ENCODE results near the gene ATP8B3.
"Not testable (repeated sequence)": the region's sequence is repeated elsewhere in the genome, so short reads cannot be mapped to it uniquely, and the experiment has no call there.

ATP8B3 gene

DNA sequence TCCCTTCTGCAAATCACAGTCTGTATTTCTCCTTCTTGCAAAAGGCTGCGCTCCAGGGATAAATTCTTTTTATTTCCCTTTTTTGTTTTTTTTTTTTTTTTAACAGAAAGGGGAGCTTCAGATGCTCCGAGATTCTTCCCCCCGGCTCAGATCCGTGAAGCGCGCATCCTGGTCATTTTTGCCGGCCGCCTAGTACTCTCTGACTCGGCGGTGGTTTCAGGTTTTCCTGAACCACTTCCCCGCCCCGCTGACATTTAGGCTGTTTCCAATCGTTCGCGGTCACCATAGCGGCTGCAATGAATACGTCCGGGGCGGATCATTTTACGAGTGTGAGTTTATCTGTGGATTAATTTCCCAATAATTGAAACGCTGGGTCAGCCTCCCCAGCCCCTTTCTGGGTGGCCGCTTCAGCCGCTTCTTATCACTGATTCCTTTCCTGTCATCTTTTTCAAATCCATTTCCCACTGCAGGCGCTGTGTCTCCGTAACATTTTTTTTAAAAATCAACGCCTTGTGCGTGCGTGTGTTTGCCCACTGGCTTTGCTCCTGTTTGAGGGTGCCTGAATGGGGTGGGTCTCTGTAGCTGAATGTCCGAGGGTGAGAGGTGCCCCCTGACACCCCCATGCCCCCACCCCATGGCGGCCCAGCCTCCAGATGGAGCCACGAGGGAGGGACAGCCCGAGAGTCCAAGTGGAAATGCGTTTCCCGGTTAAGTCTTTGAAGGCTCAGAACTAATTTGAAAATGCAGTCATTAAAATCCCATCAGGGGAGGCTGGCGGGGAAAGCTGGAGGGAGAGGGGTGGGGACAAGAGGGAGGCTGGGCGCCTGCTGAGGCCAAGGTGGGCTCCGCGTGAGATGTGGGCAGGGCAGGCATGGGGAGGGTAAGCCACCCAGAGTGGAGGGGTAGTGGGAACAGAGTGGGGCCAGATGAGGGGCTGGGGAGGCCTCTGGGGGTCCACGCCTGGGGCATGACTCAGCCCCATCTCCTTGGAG is 48.1 kb downstream of the ATP8B3 start:
- Histone ChIP-seq H3K27me3 (ENCODE audit: control insufficient read depth in 2 of 2, insufficient read depth in 2 of 2, low read length in 2 of 2) (peaks cover 53 to 77% of the 10 kb centered on the region in 2 donors), H3K27ac (ENCODE audit: low read depth in 2 of 2, low read length in 2 of 2) (no peak overlapping the region), H3K9ac (ENCODE audit: low read depth in 1 of 2, low read length in 2 of 2) (no peak overlapping the region), H3K9me3 (ENCODE audit: control insufficient read depth in 2 of 2, low read length in 2 of 2) (no peaks in the 10 kb centered on the region), H3K4me3 (ENCODE audit: low read length in 2 of 2) (no peak overlapping the region), H3K36me3 (ENCODE audit: control insufficient read depth in 2 of 2, insufficient read depth in 2 of 2, low read length in 2 of 2) (no peaks in the 10 kb centered on the region), H3K4me1 (ENCODE audit: control insufficient read depth in 2 of 2, insufficient read depth in 2 of 2, low read length in 2 of 2) (no peaks in the 10 kb centered on the region)

- Histone ChIP-seq H3K9ac (ENCODE audit: low read depth in 1 of 2, low read length in 2 of 2) (no peak overlapping the region), H3K27me3 (ENCODE audit: control insufficient read depth in 2 of 2, insufficient read depth in 2 of 2, low read length in 2 of 2) (peaks cover 52 to 73% of the 10 kb centered on the region in 2 donors), H3K4me1 (ENCODE audit: control insufficient read depth in 2 of 2, insufficient read depth in 2 of 2, low read length in 2 of 2) (no peaks in the 10 kb centered on the region), H3K4me3 (ENCODE audit: low read length in 2 of 2) (no peak overlapping the region), H3K27ac (ENCODE audit: low read depth in 2 of 2, low read length in 2 of 2) (no peak overlapping the region), H3K36me3 (ENCODE audit: control insufficient read depth in 2 of 2, insufficient read depth in 2 of 2, low read length in 2 of 2) (no peaks in the 10 kb centered on the region), H3K9me3 (ENCODE audit: control insufficient read depth in 2 of 2, low read length in 2 of 2) (no peaks in the 10 kb centered on the region)
These were observed 49.6 kb downstream of the ATP8B3 start for GRCh38 chr19:1762243-1763117.

DNA sequence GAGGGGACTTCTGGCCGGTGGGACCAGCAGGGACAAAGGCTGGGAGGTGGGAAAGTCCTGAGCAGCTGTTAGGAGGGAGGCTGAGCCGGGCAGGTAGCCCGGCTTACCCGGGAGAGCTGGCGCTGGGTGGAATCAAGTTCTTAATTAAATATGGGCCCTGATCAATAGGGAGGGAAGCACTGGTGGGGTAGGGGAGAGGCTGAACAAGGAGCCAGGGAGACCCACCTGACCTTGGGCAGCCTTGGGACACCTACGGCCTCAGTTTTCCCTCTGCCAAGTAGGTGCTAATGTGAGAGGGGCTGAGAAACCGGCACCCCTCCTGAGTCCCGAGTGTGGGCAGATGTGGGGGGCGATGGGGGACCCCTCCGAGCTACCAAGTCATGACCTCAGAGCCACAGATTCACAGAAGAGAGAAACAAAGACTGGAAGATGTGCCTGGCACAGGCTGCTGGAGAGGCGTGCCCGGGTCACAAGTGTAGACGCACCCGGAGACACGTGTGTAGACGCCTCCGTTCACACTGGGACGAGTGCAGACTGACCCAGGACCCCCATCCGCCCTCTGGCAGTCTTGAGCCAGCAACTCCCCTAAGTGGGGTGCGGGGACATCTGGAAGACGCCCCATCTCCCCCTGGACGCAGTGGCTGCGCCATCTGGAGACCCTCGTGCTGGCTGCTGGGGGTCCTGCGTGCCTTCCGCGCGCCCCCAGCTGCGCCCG is 50.4 kb downstream of the ATP8B3 start:
- Histone ChIP-seq H3K4me1 (ENCODE audit: control insufficient read depth in 2 of 2, insufficient read depth in 2 of 2, low read length in 2 of 2) (no peaks in the 10 kb centered on the region), H3K27me3 (ENCODE audit: control insufficient read depth in 2 of 2, insufficient read depth in 2 of 2, low read length in 2 of 2) (peaks cover 53 to 74% of the 10 kb centered on the region in 2 donors), H3K9me3 (ENCODE audit: control insufficient read depth in 2 of 2, low read length in 2 of 2) (no peaks in the 10 kb centered on the region), H3K9ac (ENCODE audit: low read depth in 1 of 2, low read length in 2 of 2) (no peak overlapping the region), H3K4me3 (ENCODE audit: low read length in 2 of 2) (no peak overlapping the region), H3K36me3 (ENCODE audit: control insufficient read depth in 2 of 2, insufficient read depth in 2 of 2, low read length in 2 of 2) (no peaks in the 10 kb centered on the region), H3K27ac (ENCODE audit: low read depth in 2 of 2, low read length in 2 of 2) (no peak overlapping the region)

GRCh38 chr19:1760786-1761527 is 51.1 kb downstream of the ATP8B3 start:
- not testable (repeated sequence) for H3K4me3 ChIP-seq (ENCODE audit: low read length in 2 of 2); H3K4me1 ChIP-seq (ENCODE audit: control insufficient read depth in 2 of 2, insufficient read depth in 2 of 2, low read length in 2 of 2); H3K36me3 ChIP-seq (ENCODE audit: control insufficient read depth in 2 of 2, insufficient read depth in 2 of 2, low read length in 2 of 2); H3K9ac ChIP-seq (ENCODE audit: low read depth in 1 of 2, low read length in 2 of 2); H3K9me3 ChIP-seq (ENCODE audit: control insufficient read depth in 2 of 2, low read length in 2 of 2); H3K27ac ChIP-seq (ENCODE audit: low read depth in 2 of 2, low read length in 2 of 2)
- H3K27me3 ChIP-seq (ENCODE audit: control insufficient read depth in 2 of 2, insufficient read depth in 2 of 2, low read length in 2 of 2): peaks cover 55 to 73% of the 10 kb centered on the region in 2 donors

- Histone ChIP-seq H3K4me1 (ENCODE audit: control insufficient read depth in 2 of 2, insufficient read depth in 2 of 2, low read length in 2 of 2) (no peaks in the 10 kb centered on the region), H3K36me3 (ENCODE audit: control insufficient read depth in 2 of 2, insufficient read depth in 2 of 2, low read length in 2 of 2) (no peaks in the 10 kb centered on the region), H3K27me3 (ENCODE audit: control insufficient read depth in 2 of 2, insufficient read depth in 2 of 2, low read length in 2 of 2) (peaks cover 52 to 70% of the 10 kb centered on the region in 2 donors), H3K9ac (ENCODE audit: low read depth in 1 of 2, low read length in 2 of 2) (no peak overlapping the region), H3K27ac (ENCODE audit: low read depth in 2 of 2, low read length in 2 of 2) (no peak overlapping the region), H3K4me3 (ENCODE audit: low read length in 2 of 2) (no peak overlapping the region), H3K9me3 (ENCODE audit: control insufficient read depth in 2 of 2, low read length in 2 of 2) (no peaks in the 10 kb centered on the region)
These were observed 52.1 kb downstream of the ATP8B3 start for GRCh38 chr19:1760020-1760419.

DNA sequence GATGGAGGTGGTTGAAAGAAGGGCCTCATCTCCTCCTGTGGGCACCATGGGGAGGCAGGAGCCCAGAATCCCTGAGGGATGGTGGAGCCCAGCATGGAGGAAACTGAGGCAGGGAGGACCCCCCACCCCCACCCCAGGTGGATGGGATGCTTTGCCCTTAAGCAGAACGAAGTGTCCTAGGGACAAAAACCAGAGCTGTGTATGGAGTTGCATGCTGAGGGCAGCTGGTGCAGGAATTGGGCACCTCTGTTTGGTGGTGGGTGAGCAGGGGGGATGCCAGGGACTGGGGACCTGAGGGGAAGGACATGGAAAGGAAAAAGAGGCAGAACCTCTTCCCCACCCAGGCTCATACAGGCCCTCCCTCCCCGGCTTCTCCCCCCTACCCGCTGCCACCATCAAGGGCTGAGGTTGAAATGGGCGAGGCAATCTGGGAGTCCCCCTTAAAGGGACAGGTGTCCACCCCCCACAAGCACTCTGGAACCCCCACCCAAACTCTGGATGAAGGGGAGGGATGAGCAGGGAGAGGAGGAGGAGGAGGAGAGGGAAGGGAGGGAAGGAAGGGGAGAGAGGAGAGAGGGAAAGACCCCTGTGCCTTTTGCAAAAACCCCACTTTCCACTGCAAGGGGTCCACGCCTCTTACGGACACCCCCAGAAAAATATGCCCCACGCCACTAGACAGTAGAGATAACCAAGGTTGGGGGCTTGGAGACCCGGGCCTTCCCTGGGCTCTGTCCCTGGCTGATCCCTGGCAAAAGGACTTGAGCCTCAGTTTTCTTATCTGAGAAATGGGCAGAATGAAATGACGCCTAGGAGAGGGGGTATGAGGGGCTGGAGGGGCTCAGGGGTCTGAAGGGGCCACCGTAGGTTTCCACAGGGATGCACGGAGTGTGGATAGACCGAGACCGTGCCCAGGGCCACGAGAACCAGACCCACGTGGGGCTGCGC is 52.8 kb downstream of the ATP8B3 start:
- no peak overlapping the region for H3K27ac ChIP-seq (ENCODE audit: low read depth in 2 of 2, low read length in 2 of 2)
- H3K4me1 ChIP-seq (ENCODE audit: control insufficient read depth in 2 of 2, insufficient read depth in 2 of 2, low read length in 2 of 2): no peaks in the 10 kb centered on the region
- no peak overlapping the region for H3K9ac ChIP-seq (ENCODE audit: low read depth in 1 of 2, low read length in 2 of 2)
- no peaks in the 10 kb centered on the region for H3K36me3 ChIP-seq (ENCODE audit: control insufficient read depth in 2 of 2, insufficient read depth in 2 of 2, low read length in 2 of 2)
- H3K9me3 ChIP-seq (ENCODE audit: control insufficient read depth in 2 of 2, low read length in 2 of 2): no peaks in the 10 kb centered on the region
- peaks cover 49 to 69% of the 10 kb centered on the region in 2 donors for H3K27me3 ChIP-seq (ENCODE audit: control insufficient read depth in 2 of 2, insufficient read depth in 2 of 2, low read length in 2 of 2)
- H3K4me3 ChIP-seq (ENCODE audit: low read length in 2 of 2): no peak overlapping the region

GRCh38 chr19:1758231-1758577 is 53.9 kb downstream of the ATP8B3 start:
- Histone ChIP-seq H3K36me3 (ENCODE audit: control insufficient read depth in 2 of 2, insufficient read depth in 2 of 2, low read length in 2 of 2) (no peaks in the 10 kb centered on the region), H3K4me3 (ENCODE audit: low read length in 2 of 2) (no peak overlapping the region), H3K9me3 (ENCODE audit: control insufficient read depth in 2 of 2, low read length in 2 of 2) (no peaks in the 10 kb centered on the region), H3K27me3 (ENCODE audit: control insufficient read depth in 2 of 2, insufficient read depth in 2 of 2, low read length in 2 of 2) (peaks cover 44 to 63% of the 10 kb centered on the region in 2 donors), H3K9ac (ENCODE audit: low read depth in 1 of 2, low read length in 2 of 2) (no peak overlapping the region), H3K27ac (ENCODE audit: low read depth in 2 of 2, low read length in 2 of 2) (no peak overlapping the region), H3K4me1 (ENCODE audit: control insufficient read depth in 2 of 2, insufficient read depth in 2 of 2, low read length in 2 of 2) (no peaks in the 10 kb centered on the region)

- Histone ChIP-seq H3K36me3 (ENCODE audit: control insufficient read depth in 2 of 2, insufficient read depth in 2 of 2, low read length in 2 of 2) (no peaks in the 10 kb centered on the region), H3K27ac (ENCODE audit: low read depth in 2 of 2, low read length in 2 of 2) (no peak overlapping the region), H3K4me3 (ENCODE audit: low read length in 2 of 2) (no peak overlapping the region), H3K4me1 (ENCODE audit: control insufficient read depth in 2 of 2, insufficient read depth in 2 of 2, low read length in 2 of 2) (no peaks in the 10 kb centered on the region), H3K9me3 (ENCODE audit: control insufficient read depth in 2 of 2, low read length in 2 of 2) (no peaks in the 10 kb centered on the region), H3K9ac (ENCODE audit: low read depth in 1 of 2, low read length in 2 of 2) (no peak overlapping the region), H3K27me3 (ENCODE audit: control insufficient read depth in 2 of 2, insufficient read depth in 2 of 2, low read length in 2 of 2) (peaks cover 46 to 66% of the 10 kb centered on the region in 2 donors)
These were observed 54.4 kb downstream of the ATP8B3 start for GRCh38 chr19:1757468-1758230.

Measured in mucosa of rectum (tissue), 2 donors.